Hematopoietic multipotent progenitor cell (in vitro differentiated cells): ENCODE data around the gene SNX11. TPM values are rescaled to one million over a fixed set of nuclear protein-coding genes. Genes with fewer than 3 reads are reported as not detected.

Experiments used
- DNase-seq, 3 donors: peaks; one replicate each; pipeline ENCODE4 v3.0.0-alpha.2; 2011 to 2015; ENCODE audit warnings: low read depth in 2 of 3, low spot score in 2 of 3
- total RNA-seq: library from RNA; depleted of rRNA; stranded (reverse); fragments of >200 nt; gene quantifications from one replicate; pipeline ENCODE4 v1.2.3, GENCODE V29; 2012

SNX11 gene
- total RNA-seq, 1 donor: 7.3 TPM

DNA sequence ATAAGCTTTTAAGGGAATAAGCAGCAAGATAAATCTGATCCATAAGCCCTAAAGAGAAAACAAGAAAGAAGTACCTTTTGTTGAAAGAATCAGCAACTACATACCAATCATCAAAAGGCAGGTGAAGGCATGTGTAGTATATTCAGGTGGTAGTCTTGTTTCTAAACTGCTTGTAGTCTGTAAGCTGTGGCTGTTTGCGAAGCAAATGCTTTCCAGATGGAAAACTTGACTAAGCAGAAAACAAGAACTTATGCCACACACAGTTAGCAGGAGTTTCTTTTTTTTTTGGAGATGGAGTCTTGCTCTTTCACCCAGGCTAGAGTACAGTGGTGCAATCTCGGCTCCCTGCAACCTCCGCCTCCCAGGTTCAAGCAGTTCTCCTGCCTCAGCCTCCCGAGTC lies 12.0 kb upstream of the SNX11 start:
- DNase-seq: no peak

GRCh38 chr17:48100160-48100559 lies 7.4 kb upstream of the SNX11 start:
- no peak for DNase-seq

GRCh38 chr17:48100591-48101011 lies 7.0 kb upstream of the SNX11 start:
- no peak for DNase-seq

- peak; percentile 88 to 92 (median 90) for DNase-seq
These were observed 6.4 kb upstream of the SNX11 start, which contains the start of gene CBX1 for GRCh38 chr17:48101012-48101720. TSS of gene CBX1 (minus strand) at chr17:48101478. CDS start at chr17:48077004, 24,474 bp downstream.

DNA sequence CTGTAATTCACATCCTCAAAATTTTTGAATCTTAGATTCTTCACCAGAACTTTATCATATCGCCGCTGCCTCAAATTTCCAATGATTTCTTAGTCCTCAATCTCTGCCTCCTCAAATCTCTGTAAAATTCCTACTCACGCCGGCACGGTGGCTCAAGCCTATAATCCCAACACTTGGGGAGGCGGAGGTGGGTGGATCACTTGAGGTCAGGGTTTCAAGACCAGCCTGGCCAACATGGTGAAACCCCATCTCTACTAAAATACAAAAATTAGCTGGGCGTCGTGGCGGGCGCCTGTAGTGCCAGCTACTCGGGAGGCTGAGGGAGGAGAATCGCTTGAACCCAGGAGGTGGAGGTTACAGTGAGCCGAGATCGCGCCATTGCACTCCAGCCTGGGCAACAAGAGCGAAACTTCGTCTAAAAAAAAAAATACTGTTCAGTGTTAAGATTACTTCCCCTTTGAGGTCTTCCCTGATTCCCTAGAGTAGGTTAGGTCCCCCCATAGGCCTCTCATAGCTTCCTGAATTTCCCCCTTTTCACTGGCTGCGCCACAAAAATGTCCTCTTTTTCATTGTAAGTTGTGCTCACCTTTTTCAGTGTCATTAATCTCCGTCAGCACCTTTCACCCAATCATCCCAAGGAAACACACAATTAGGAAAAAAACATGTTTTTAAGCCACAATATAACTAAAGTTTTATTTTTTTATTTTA lies 5.4 kb upstream of the SNX11 start:
- no peak for DNase-seq

DNA sequence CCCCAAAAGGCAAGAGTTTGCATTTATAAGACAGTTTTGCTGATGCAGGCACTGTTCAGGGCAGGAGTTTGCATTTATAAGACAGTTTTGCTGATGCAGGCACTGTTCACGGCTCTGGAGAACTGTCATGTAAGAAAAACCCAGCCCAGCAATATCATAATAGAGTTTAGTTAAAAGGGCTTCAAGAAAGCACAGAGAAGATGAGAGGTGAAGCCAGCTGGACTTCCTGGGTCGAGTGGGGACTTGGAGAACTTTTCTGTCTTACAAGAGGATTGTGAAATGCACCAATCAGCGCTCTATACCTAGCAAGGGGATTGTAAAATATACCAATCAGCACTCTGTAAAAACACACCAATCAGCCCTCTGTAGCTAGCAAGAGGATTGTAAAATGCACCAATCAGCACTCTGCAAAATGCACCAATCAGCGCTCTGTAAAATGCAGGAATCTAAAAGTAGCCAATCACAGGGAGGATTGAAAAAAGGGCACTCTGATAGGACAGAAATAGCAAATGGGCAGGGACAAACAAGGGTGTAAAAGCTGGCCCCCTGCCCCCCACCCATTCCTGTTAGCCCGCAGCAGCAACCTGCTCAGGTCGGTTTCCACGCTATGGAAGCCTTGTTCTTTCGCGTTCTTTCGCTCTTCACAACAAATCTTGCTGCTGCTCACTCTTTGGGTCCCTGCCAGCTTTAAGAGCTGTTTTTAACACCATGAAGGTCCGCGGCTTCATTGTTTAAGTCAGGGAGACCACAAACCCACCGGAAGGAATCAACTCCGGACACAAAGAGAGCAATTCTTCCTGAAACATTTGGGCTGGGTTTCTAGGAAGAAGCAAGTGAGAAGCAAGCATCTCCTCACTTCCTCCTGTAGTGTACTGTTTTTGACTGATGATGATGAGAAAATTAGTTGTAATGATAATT lies 4.5 kb upstream of the SNX11 start:
- peak in 2 of 3 donors; percentile 75 to 90 for DNase-seq

GRCh38 chr17:48104440-48104839 lies 3.1 kb upstream of the SNX11 start:
- no peak for DNase-seq

DNA sequence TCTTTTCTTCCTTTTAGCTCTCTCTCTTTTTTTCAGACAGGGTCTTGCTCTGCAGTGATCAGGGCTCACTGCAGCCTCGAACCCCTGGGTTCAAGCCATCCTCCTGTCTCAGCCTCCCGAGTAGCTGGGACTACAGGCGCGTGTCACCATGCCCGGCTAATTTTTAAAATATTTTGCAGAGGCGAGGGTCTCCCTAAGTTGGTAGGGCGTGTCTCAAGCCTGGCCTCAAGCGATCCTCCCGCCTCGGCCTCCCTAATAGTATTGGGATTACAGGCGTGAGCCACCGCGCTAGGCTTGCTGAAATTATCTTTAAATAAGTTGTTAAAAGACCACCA lies 797 bp upstream of the SNX11 start:
- DNase-seq: no peak

DNA sequence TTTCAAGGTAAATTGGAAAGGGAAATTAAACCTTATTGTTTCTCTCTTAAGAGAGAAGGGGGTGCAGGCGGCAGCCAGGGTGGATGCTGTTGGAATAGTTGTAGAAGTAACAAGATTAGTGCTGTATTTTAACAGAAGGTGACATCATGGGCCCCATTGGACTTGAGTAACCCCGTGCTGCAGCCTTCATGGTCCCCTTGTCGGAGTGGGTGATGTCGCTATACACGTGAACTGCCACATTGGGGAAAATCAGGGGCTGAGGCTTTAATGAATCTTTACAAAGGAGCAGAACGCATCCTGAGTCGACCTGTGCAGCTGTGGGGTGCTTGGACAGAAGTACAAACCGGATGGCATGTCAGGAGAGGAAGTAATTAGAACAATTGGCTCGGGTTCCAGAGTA lies 3.2 kb downstream of the SNX11 start:
- DNase-seq: no peak

DNA sequence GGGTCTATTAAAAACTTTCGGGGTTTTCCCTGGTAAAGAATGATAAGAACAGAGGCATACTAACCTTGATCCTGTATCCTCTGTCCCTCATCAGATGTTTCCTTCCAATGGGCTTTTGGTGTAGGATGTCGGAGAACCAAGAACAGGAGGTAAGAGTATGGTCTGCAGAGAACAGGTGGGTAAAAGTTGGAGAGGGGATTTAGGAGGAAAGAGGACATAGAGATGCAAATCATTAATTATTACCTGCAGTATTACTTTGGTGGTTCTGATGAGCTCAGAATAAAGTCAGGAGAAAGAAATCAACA lies 4.3 kb downstream of the SNX11 start:
- no peak for DNase-seq

GRCh38 chr17:48113201-48113676 lies 5.7 kb downstream of the SNX11 start:
- DNase-seq: no peak

DNA sequence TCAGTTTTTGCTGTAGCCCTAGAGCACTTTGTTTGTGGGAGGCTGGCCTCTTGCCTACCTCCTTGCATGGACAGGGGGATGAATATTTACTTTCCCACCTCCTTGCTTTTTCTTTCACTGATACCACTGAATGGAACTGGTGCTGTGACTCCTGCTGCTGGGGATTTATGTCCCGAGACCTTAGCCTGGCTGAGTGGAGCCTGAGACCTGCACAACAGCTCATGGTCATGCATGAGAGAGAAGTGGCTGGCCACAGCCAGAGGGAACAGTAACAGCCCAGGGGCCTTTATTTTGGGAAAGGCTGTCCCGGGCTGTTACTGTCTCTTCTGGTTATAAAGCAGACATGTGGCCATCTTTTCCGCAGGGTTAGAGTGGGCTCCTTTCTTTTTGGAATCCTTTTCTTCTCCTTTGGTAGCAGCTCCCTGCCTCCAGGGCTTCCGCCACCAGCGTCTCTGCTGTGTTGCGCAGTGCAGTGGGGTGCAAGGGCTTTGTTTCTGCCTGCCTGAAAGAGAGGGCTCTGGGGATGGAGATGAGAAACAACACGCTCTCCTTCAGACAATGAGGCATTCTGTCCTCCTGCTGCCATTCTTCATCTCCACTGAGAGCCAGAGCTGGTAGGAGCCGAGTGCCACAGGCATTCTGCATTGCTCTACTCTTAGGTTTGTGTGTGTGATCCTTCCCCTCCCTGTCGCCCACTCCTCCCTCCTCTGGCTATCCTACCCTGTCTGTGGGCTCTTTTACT lies 14.5 kb downstream of the SNX11 start:
- no peak for DNase-seq

GRCh38 chr17:48122665-48123045 lies 15.1 kb downstream of the SNX11 start:
- DNase-seq: no peak

GRCh38 chr17:48123111-48123510 lies 15.5 kb downstream of the SNX11 start:
- no peak for DNase-seq

- no peak for DNase-seq
These were observed 16.3 kb downstream of the SNX11 start for GRCh38 chr17:48123776-48124388.

DNA sequence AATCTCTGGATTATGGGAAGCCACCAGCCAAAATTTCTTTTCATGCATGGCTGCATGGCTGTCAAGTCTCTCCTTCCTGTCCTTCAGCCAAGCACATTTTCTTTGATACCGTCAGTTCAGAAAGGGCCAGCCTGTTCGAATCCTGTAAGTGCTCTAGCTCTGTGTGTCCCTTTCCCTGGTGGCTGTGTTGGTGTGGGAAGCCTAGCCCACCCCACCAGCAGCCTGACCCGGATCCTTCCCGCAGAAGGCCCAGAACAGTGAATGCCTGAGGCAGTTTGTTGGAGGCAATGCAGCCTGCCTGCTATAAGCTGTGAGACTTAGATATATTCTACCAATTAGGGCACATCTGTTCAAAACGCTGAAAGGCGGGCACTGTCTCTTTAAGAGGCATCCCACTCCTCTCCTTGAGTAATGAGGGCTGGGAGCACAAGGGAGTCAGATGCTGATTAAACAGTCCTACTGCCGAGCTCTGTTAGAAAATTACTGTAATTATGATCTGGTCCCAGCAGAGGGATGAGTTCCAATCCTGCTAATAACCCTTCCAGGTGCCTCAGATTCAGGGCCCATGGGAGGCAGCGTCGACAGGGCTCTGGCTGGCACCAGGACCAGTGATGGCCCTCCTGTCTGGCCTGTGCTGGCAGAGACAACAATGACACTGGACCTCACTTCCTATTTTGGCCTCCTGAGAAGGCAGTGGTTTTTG lies 18.4 kb downstream of the SNX11 start:
- no peak for DNase-seq

DNA sequence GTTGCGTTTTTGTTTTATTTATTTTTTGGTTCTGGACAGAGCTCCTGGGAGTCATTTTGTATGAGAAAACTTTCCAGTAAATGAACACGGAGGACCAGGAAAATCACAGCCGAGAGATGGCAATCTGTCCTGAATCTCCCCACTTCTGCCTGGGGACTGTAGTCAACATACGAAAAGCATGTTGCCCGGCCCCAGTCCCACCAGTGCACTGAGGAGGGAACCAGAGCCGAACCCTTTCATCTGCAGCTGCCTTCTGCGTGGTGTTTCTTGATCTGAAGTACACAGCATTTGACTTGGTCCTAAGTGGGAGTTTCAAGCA lies 18.9 kb downstream of the SNX11 start:
- no peak for DNase-seq

- DNase-seq: no peak
These were observed 19.9 kb downstream of the SNX11 start for GRCh38 chr17:48127371-48128051.

GRCh38 chr17:48128400-48128799 lies 20.8 kb downstream of the SNX11 start:
- no peak for DNase-seq
